ENCODE results near the gene NAV1.
A peak's percentile ranks its signal among the peaks of the same experiment; 100 is the strongest.

The NAV1 gene

GRCh38 chr1:201509601-201510374 is 29.1 kb upstream of the NAV1 start:
- peaks cover 40% of the 10 kb centered on the region for H3K4me1 ChIP-seq (ENCODE audit: low read length)
- TF ChIP-seq EZH2 (optimal IDR thresholded peaks at IDR 0.05; ENCODE audit: low read depth, low read length) (no peak), CTCF (IDR thresholded peaks at IDR 0.05; ENCODE audit: low read length) (no peak), EZH2phosphoT487 (IDR thresholded peaks at IDR 0.05; ENCODE audit: low read length) (no peak)
- no peaks in the 10 kb centered on the region for H3K36me3 ChIP-seq (replicated peaks; ENCODE audit: insufficient read depth, low read length)
- H3K79me2 ChIP-seq (ENCODE audit: low read length) = peaks cover 15% of the 10 kb centered on the region
- H3K9me3 ChIP-seq (replicated peaks; ENCODE audit: insufficient read depth, low read length) = no peaks in the 10 kb centered on the region
- no peaks in the 10 kb centered on the region for H3K27me3 ChIP-seq (replicated peaks; ENCODE audit: insufficient read depth, low read length)
- no peak overlapping the region for H2AFZ ChIP-seq (ENCODE audit: low read length)
- H3K9me2 ChIP-seq (replicated peaks; ENCODE audit: insufficient read depth, low read length) = no peaks in the 10 kb centered on the region
- no peaks in the 10 kb centered on the region for H4K20me1 ChIP-seq (ENCODE audit: insufficient read depth, low read length)
- H3K4me3 ChIP-seq (ENCODE audit: low read length) = no peak overlapping the region
- peaks cover 46% of the 10 kb centered on the region for H3F3A ChIP-seq (ENCODE audit: insufficient read depth, low read length)
- no peak for DNase-seq
- H3K4me2 ChIP-seq (ENCODE audit: low read depth, low read length) = no peak overlapping the region
- no peak overlapping the region for H3K9ac ChIP-seq (ENCODE audit: low read length)
- H3K27ac ChIP-seq (ENCODE audit: low read length) = no peak overlapping the region

GRCh38 chr1:201510734-201511133 is 28.2 kb upstream of the NAV1 start:
- peaks cover 5% of the 10 kb centered on the region for H3K79me2 ChIP-seq (ENCODE audit: low read length)

GRCh38 chr1:201511396-201511940 is 27.5 kb upstream of the NAV1 start:
- Histone ChIP-seq H3K4me2 (ENCODE audit: low read depth, low read length) (peak overlapping the region; percentile 83), H3F3A (ENCODE audit: insufficient read depth, low read length) (peaks cover 34% of the 10 kb centered on the region)

More at GRCh38 chr1:201510734-201511133, 28.2 kb upstream of the NAV1 start:
- Histone ChIP-seq H3K27ac (ENCODE audit: low read length) (no peak overlapping the region), H3K4me1 (ENCODE audit: low read length) (peaks cover 32% of the 10 kb centered on the region), H2AFZ (ENCODE audit: low read length) (no peak overlapping the region), H3K9ac (ENCODE audit: low read length) (no peak overlapping the region), H3K4me2 (ENCODE audit: low read depth, low read length) (no peak overlapping the region), H3K4me3 (ENCODE audit: low read length) (no peak overlapping the region), H3K9me2 (replicated peaks; ENCODE audit: insufficient read depth, low read length) (no peaks in the 10 kb centered on the region), H3F3A (ENCODE audit: insufficient read depth, low read length) (peaks cover 41% of the 10 kb centered on the region), H4K20me1 (ENCODE audit: insufficient read depth, low read length) (no peaks in the 10 kb centered on the region), H3K27me3 (replicated peaks; ENCODE audit: insufficient read depth, low read length) (no peaks in the 10 kb centered on the region), H3K9me3 (replicated peaks; ENCODE audit: insufficient read depth, low read length) (no peaks in the 10 kb centered on the region), H3K36me3 (replicated peaks; ENCODE audit: insufficient read depth, low read length) (no peaks in the 10 kb centered on the region)
- no peak for DNase-seq
- no peak for TF ChIP-seq EZH2 (optimal IDR thresholded peaks at IDR 0.05; ENCODE audit: low read depth, low read length)
- no peak for TF ChIP-seq CTCF (IDR thresholded peaks at IDR 0.05; ENCODE audit: low read length)
- TF ChIP-seq EZH2phosphoT487 (IDR thresholded peaks at IDR 0.05; ENCODE audit: low read length) = no peak

More at GRCh38 chr1:201511396-201511940, 27.5 kb upstream of the NAV1 start:
- H3K4me3 ChIP-seq (ENCODE audit: low read length) = peak overlapping the region; percentile 45; the same call in 1 of the 2 replicates
- H2AFZ ChIP-seq (ENCODE audit: low read length) = no peak overlapping the region
- H4K20me1 ChIP-seq (ENCODE audit: insufficient read depth, low read length) = no peaks in the 10 kb centered on the region
- H3K27me3 ChIP-seq (replicated peaks; ENCODE audit: insufficient read depth, low read length) = no peaks in the 10 kb centered on the region
- H3K36me3 ChIP-seq (replicated peaks; ENCODE audit: insufficient read depth, low read length) = no peaks in the 10 kb centered on the region
- H3K79me2 ChIP-seq (ENCODE audit: low read length) = no peaks in the 10 kb centered on the region
- no peaks in the 10 kb centered on the region for H3K9me2 ChIP-seq (replicated peaks; ENCODE audit: insufficient read depth, low read length)
- H3K9ac ChIP-seq (ENCODE audit: low read length) = peak overlapping the region; percentile 32; the same call in 1 of the 2 replicates
- TF ChIP-seq CTCF (IDR thresholded peaks at IDR 0.05; ENCODE audit: low read length) = no peak
- TF ChIP-seq EZH2 (optimal IDR thresholded peaks at IDR 0.05; ENCODE audit: low read depth, low read length) = no peak
- TF ChIP-seq EZH2phosphoT487 (IDR thresholded peaks at IDR 0.05; ENCODE audit: low read length) = no peak
- DNase-seq = no peak
- H3K4me1 ChIP-seq (ENCODE audit: low read length) = peaks cover 26% of the 10 kb centered on the region
- H3K9me3 ChIP-seq (replicated peaks; ENCODE audit: insufficient read depth, low read length) = no peaks in the 10 kb centered on the region
- peak overlapping the region; percentile 51; the same call in 1 of the 2 replicates for H3K27ac ChIP-seq (ENCODE audit: low read length)
